Mammary epithelial cell (primary cell): ENCODE data around the gene PLAAT2.

Source experiments
- EZH2 ChIP-seq: IDR thresholded peaks from 2 replicates; pipeline ENCODE4 v1.6.1; 2012; ENCODE audit warnings: low read length, inconsistent platforms, borderline replicate concordance
- TF ChIP-seq, protein P1 (sequence below), 2 donors: IDR thresholded peaks in 1 of 2; conservative IDR thresholded peaks in 1 of 2; 2 replicates each; pipeline ENCODE4 v1.5.1; 2011 to 2012; ENCODE audit warnings: inconsistent platforms in 2 of 2, low read length in 2 of 2, mild to moderate bottlenecking in 2 of 2, control low read depth in 1 of 2, low read depth in 1 of 2; ENCODE audit not compliant: insufficient read depth in 1 of 2; ENCODE audit errors: extremely low read depth in 1 of 2

DNA sequence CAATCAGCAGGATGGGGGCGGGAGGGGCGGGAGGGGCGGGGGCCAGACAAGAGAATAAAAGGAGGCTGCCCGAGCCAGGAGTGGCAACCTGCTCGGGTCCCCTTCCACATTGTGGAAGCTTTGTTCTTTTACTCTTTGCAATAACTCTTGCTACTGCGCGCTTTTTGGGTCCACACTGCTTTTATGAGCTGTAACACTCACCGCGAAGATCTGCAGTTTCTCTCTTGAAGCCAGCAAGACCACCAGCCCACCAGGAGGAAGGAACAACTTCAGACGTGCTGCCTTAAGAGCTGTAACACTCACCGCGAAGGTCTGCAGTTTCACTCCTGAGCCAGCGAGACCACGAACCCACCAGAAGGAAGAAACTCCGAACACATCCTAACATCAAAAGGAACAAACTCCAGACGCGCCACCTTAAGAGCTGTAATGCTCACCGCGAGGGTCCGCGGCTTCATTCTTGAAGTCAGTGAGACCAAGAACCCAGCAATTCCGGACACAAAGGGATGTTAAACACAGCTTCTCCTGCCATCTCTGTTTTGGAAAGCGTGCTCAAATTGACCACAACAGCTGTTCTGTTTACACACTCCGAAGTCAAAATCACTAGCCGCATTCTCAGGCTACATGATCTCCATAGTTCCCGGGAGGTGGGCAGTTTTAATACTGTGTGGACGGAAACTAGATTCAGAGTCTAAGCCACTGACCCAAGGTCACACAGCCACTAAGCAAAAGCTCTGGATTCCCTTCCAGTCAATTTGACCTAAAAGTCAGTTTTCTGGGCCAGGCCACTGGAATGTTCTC lies 11.9 kb downstream of the PLAAT2 start:
- TF ChIP-seq, protein P1, sequence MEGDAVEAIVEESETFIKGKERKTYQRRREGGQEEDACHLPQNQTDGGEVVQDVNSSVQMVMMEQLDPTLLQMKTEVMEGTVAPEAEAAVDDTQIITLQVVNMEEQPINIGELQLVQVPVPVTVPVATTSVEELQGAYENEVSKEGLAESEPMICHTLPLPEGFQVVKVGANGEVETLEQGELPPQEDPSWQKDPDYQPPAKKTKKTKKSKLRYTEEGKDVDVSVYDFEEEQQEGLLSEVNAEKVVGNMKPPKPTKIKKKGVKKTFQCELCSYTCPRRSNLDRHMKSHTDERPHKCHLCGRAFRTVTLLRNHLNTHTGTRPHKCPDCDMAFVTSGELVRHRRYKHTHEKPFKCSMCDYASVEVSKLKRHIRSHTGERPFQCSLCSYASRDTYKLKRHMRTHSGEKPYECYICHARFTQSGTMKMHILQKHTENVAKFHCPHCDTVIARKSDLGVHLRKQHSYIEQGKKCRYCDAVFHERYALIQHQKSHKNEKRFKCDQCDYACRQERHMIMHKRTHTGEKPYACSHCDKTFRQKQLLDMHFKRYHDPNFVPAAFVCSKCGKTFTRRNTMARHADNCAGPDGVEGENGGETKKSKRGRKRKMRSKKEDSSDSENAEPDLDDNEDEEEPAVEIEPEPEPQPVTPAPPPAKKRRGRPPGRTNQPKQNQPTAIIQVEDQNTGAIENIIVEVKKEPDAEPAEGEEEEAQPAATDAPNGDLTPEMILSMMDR (conservative IDR thresholded peaks at IDR 0.05 in 1 of 2, IDR thresholded peaks at IDR 0.05 in 1 of 2; ENCODE audit: extremely low read depth in 1 of 2, insufficient read depth in 1 of 2, low read depth in 1 of 2, low read length in 2 of 2) = no peak
- no peak for TF ChIP-seq EZH2
